AML-193 (cell line): Measurements from ENCODE around the gene ITGA11.

Experiments used
- DNase-seq, 2 experiments: peaks; one replicate each; lab custom pipeline; 2025; lab: John Stamatoyannopoulos, UW

ITGA11 gene

DNA sequence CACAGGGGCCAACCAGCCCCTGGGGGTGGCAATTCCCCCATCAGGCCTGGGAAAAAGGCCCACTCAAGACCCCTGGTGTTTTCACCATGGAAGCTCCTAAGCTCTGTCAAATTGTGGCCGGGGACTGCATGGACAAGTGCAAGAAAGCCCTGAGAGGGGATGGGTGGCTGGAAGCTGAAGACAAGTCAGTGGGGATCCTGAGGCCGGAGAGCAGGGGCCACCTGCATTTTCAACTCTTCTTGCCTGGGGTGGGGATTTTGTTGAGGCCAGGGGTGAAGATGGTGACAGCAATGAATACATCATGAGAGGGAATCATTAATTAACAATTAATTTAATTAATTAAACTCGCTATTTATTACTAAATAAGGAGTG lies 120.5 kb downstream of the ITGA11 start:
- no peak for DNase-seq

- DNase-seq, result no peak
These were observed 121.0 kb downstream of the ITGA11 start for GRCh38 chr15:68310804-68311463.

DNA sequence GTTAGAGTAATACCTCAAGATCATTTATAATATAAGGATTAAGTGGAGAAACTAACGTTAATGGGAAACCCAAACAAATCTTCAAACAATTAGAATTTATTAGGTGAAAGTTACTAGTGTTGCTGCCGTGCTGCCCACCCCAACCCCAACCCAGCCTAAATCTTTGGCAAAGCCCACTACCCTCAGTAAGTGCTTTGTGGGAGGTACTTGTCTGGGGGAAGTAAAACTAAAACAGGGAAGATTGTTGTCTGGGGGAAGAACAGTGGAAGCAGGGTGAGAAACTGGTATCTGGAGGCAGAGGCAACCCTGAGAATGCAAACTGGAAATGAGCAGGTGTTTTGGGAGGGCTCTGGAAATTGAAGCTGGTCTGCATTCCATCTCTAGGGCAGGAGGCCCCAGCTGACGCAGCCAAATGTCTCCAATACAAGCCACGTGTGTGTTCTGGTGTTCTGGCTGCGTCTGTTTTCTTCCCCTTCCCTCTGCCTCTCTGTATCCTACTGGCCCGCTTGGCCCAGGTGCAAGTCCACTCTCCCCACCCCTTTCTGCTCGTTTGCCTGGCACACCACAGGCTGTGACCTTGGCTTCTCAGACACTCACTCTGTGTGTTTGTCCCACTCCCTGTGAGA lies 121.7 kb downstream of the ITGA11 start:
- DNase-seq, result no peak

DNA sequence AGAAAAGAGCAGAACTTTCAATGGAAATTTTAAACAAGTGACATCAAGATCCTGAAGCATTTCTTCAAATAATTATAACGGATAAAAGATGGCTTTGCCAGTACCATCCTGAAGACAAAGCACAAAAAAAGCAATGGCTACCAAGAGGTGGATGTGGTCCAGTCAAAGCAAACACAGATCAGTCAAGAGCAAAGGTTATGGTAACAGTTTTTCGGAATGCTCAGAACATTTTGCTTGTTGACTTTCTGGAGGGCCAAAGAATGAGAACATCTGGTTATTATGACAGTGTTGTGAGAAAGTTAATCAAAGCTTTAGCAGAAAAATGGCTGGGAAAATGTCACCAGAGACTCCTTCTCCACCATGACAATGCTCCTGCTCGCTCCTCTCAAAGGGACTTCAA lies 122.9 kb downstream of the ITGA11 start:
- no peak for DNase-seq

DNA sequence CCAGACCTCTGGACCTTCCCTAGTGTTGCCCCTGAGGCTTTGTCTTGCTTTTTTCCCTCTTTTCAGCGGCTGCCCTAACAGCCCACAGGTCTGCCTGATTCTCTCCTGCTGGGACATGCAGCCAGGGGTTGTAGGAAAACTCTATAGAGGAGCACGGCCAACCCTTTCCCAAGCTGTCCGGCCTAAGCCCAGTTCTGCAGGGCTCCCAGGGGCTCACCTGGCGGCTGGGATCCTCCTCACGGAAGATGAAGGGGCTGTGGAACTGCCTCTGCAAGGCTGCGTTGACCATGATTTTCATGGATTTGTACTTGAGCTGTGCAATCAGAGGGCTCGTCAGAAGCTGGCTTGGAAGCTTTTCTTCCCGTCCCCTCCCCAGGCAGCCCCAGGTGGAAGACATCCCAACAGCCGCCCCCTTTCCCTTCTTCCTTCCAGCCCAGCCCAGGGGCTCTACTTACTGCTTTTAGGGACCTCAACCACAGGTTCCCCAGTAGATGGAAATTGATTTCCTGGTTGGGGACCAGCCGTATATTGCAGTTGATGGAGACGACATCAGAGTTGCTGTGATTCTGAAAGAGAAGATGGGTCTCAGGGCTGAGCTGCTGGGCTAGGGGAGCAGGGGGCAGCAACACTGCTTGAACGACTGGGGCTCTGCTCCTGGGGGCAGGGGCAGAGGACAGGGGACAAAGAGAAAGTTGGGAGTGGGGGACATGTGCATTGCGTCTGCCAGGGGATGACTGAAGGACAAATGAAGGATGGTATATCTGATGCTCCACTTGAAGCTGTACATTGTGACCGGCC lies 124.6 kb downstream of the ITGA11 start:
- DNase-seq, result no peak

- no peak for DNase-seq
These were observed 126.5 kb downstream of the ITGA11 start for GRCh38 chr15:68305420-68305871.

DNA sequence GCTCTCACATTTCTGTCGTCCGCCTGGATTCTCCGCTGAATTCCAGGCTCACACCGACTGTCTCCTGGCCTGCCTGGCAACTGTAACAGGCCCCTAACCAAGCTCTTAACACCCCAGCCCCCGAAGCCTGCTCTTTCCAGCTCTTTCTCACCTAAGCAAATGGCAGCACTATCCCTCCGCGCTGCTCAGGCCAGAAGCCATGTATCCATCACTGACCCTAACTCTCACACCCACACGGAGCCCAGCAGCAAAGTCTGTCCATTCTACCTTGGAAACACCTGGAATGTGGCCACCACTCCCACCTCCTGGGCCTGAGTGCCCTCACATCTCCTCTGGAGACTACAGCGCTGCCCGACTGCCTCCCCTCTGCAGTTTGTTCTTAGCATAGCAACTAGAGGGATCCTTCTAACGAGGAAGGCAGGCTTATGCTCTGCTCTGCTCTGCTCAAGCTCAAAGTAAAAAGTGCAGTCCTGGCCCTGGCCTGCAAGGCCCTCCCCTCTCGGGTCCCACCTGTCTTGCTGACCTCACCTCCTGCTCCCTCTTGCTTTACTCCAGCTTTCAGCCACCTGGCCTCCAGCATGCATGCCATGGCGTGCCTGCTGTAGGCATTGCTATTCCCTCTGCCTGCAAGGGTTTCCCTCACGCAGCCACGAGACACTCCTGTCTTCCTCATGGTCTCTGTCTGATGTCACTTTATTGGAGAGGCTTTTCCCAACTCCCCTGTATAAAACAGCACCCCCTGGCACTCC lies 127.2 kb downstream of the ITGA11 start:
- no peak for DNase-seq

DNA sequence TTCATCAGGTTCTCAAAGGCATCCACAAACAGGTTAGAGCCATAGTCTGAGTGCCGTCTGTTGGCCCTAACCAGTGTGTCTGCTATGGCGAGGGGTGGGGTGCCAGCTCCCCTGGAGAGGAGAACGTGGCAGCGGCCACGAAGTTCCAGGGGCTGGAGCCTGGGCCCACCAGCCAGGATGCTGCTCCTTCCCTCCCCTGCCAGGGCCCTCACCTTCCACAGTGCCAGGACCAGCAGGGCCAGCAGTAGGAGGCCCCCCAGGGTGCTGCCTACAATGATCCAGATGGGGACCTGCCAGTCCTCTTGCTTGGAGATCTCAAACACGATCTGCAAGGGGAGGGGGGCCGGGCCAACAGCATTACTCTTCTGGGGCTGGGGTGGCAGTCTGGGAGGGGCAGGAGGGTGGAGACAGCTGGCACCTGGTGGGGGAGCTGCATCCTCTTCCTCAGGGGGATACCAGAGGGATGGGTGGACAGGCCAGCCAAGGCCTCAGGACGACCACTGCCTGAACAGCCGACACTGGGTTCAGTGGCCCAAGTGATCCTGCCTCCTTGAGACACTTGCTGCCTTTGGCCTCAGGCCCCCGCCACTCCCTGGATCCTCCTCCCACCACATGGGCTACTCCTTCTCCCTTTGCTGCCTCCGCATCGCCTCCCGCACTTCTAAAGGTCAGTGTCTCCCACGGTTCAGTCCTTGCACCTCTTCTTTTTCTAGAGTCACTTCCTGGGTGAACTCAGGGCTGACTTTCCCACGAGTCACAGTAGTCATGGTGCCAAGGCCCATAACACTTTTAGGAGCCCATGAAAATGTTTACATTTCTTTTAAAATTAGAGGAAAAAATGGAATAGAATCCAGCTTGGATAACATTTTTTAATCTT lies 128.2 kb downstream of the ITGA11 start:
- no peak for DNase-seq

DNA sequence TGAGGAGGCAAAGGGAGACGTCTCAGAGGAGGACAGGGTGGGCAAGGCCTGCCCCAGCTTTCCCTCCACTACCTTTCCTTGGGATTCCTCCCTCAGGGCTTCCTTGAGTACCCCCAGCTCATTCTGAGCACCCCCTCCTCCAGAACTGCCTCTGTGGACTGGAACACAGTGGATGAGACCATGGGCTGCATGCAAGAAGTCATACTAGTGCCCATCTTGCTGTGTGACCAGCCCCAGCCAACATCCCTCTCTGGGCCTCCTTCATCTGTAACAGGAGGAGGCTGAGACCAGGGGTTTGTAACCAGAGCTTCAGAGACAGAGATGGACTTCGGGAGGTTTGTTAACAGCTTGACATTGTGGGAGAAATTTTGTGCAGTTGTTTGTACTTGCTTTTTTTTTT lies 128.8 kb downstream of the ITGA11 start:
- no peak for DNase-seq

DNA sequence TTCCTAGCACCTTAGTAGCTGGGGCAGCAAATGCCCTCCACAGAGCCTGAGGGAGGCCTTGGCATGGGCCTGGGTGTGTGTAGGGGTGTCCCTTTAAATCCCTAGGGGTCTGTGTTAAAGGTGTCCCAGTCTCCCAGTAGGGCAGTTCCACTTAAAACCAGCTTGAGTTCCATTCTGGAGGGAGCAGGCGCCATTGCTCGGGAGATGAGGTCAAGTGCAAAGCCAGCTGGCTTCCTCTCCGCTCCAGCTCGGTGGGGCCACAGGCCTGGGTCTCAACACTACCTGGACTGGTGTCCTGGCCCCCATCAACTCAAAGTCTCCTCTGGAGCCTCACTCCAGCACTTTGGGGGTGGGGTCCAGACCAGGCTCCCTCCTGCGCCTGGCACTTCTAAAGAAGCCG lies 129.2 kb downstream of the ITGA11 start:
- DNase-seq, result no peak

- DNase-seq, result no peak
These were observed 130.7 kb downstream of the ITGA11 start for GRCh38 chr15:68301301-68301700.

DNA sequence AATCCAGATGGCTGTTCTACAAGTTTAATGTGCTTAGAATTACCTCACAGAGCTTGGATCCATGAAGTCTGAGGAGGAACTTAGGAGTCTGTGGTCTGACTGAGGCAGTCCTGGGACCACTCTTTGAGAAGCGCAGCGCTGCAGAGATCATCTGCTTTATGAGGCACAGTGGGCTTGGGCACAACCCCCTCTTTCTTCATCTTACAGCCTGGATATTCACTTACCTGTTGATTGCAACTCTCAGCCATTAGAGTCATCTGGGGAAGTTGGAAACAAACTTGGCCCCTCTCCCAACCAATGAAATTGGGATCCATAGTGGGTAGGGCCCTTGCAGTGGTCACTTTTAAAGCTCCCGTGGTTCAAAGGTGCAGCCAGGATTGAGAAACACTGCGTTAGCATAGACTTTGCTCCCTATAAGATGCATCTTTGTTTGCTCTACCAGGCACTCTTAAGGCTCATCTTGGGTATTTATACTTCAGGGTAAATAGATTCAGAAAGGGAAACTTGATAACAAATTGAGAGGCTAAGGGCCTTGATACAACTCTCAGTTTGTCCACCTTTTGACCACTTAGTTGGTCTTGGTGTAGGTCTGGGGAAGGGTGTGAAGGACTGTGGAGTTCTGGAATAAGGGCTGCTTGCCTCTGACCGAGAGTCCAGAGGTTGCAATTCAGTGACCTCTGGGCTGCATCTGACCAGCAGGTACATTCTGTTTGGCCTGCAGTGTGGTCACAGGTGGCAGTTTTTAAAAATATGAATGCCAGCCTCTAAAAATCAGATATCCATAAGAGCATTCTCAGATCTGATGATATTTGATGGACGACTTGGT lies 131.6 kb downstream of the ITGA11 start:
- DNase-seq, result no peak

DNA sequence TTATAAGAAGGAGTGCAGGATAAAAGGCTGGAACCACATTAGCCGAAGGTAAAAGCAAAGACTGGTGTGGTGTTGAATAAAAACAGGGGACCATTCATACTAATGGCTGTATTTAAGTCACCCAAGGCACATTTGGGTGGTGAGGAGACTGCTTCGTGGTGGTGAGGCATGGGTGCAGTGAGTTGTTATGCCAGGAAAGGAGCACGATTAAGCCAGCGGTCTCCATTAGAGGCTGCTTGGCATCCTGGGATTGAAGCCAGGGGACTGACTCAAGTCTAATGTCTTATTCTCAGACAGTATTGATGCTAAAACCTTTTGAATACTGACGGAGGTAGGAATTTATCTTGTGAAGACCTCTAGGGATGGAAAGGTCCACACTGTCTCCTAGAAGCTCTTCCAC lies 132.5 kb downstream of the ITGA11 start:
- no peak for DNase-seq

DNA sequence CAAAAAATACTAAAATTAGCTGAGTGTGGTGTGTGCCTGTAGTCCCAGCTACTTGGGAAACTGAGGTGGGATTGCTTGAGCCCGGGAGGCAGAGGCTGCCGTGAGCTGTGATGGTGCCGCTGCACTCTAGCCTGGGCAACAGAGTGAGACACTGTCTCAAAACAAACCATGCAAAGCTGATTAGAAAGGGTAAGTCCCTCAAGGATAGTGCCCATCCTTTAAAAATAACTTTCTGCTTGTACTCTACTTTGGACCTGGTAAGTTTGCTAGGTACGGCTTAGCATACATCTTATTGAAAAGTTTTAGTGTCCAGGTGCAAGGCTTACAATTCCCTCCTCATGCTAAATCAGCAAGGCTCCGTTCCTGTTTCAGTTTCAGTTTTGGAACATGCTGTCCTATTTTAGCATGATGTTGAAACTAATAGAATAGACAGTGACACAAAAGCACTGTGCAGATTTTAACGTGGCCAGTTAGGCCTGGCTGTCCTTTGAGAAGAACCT lies 133.0 kb downstream of the ITGA11 start:
- peak; percentile 33 to 41 for DNase-seq

GRCh38 chr15:68298336-68298735 lies 133.6 kb downstream of the ITGA11 start:
- no peak for DNase-seq

DNA sequence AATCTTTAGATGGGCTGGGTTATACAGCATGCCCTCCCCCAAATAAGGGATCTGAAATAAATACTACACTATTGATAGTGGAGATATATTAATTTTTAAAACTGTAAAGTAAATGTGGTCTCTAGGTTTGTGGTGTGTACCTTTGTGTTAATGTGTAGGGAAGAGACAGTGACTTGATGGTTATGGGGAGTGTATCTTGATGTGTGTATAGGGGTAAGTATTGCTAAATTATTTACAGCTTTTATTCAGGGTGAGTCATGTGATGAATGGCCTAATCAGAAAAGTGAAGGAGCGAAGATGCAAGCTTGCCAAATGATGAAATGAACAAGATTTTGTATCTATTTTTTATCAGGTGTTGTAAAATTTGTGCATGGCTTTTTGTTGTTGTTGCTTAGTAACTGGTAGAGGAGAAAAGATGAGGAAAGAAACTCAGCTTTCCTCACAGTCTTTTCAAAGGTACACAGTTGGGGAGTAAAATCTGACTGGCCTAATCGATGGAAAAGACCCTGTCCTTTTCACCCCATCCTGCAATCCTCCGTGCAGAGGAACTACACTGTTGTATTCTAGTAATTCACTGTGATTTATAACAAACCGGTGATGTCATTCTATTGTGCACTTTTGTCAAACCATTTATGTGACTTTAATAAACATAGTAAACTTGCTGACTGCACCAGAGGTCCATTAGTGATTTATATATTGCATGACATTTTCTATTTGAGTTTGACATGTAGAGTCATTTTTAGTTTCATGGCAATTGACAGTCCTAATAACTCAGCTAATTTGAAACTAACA lies 136.8 kb downstream of the ITGA11 start:
- DNase-seq, result no peak

DNA sequence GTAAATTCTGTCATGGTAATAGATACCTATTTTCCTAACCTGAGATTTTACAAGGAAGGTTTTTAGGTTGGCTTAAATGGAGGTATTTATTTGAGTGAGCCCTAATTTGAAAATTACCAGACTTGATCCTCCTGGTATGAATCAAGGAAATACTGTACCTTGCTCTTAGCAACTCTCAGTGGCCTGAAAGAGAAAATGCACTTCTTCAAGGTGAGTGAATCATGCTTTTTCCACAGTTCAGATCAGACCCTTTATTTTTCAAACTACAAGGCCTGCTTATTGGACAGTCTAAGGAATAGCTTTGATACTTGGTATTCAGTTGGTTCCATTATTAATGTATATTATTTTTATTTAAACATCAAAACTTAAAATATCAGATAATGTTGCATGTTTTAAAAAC lies 139.0 kb downstream of the ITGA11 start:
- no peak for DNase-seq

DNA sequence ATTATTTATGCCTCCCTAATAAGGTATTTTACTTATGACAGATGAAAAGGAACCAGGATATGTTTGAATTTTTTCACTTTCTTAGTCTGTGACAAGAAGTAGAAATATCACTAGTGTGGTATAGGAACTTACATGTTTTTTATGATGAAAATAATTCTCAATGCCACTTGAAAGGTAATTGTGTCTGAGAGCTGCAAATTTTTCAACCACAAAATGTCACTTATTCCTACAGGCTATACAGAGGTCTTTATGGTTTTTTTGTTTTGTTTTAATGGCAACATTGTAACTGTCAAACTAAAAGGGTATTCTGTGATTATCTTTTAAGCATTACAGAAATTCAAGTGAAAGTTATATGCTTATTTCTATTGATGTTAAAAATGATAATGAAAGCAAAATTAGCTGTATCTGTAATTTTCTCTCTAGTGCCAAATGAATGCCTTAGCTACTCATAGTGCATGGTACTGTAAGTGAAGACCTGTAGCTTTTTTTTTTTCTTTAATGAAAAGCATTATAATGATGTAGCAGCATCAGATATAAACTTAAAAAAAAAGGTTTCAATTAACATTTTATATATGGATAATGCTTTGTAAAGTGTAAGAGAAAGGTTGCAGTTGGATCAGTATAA lies 139.7 kb downstream of the ITGA11 start:
- DNase-seq, result no peak

GRCh38 chr15:68290715-68291114 lies 141.2 kb downstream of the ITGA11 start:
- DNase-seq, result no peak
